ENCODE data around the gene SKOR1. TPM values are rescaled to one million over a fixed set of nuclear protein-coding genes. Genes with fewer than 3 reads are reported as not detected.

Gene SKOR1
- total and polyA plus RNA-seq, 3 donors from 2014 or later, result 1.1 to 2.2 (median 1.3) TPM

DNA sequence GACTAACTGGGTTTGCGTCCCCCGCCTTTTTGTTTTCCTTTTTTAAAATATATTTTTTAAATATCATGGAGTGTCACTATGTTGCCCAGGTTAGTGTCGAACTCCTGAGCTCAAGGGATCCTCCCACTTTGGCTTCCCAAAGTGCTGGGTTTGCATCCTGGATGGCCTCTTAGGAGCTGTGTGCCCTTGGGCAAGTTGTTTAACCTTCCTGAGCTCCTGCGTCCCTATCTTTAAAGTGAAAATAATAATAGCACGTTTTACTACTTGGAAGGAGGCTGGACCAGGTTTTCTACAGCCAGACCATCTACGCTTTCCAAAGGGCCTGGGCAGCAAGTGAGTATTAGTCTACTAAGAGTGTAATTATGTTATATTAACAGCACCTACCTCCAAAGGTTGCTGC is 58.7 kb downstream of the SKOR1 start:
- no peak for DNase-seq
- 43 to 54% methylated on average over 6 of the region's 6 CpGs for WGBS, 2 donors
- Histone ChIP-seq H3K4me1 (peaks cover 44% of the 10 kb centered on the region), H3K36me3 (ENCODE audit: low read depth, missing control alignments) (no peaks in the 10 kb centered on the region), H3K27ac (peak overlapping the region; percentile 66 to 92), H3K9me3 (no peaks in the 10 kb centered on the region), H3K4me3 (peak overlapping the region; percentile 39 to 56), H3K27me3 (no peaks in the 10 kb centered on the region)
- TF ChIP-seq POLR2A (IDR thresholded peaks at IDR 0.05), result no peak
- TF ChIP-seq, protein P1, sequence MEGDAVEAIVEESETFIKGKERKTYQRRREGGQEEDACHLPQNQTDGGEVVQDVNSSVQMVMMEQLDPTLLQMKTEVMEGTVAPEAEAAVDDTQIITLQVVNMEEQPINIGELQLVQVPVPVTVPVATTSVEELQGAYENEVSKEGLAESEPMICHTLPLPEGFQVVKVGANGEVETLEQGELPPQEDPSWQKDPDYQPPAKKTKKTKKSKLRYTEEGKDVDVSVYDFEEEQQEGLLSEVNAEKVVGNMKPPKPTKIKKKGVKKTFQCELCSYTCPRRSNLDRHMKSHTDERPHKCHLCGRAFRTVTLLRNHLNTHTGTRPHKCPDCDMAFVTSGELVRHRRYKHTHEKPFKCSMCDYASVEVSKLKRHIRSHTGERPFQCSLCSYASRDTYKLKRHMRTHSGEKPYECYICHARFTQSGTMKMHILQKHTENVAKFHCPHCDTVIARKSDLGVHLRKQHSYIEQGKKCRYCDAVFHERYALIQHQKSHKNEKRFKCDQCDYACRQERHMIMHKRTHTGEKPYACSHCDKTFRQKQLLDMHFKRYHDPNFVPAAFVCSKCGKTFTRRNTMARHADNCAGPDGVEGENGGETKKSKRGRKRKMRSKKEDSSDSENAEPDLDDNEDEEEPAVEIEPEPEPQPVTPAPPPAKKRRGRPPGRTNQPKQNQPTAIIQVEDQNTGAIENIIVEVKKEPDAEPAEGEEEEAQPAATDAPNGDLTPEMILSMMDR (IDR thresholded peaks at IDR 0.05), result no peak
- intact Hi-C loops (cut with DNase I; ENCODE audit: low total_unique reads), result no loop called here

Small RNAs within 50 kb of the gene (small RNA-seq; reads per million reads assigned to genes)
- gene RNU6-1, result 0 reads per million in 2 donors

Other genes with a start within 250 kb of the SKOR1 start
- not detected for gene RNU6-1, start 14.5 kb downstream of the SKOR1 start, total RNA-seq
- not detected for gene RNU6-1, start 14.5 kb downstream of the SKOR1 start, polyA plus RNA-seq (ENCODE audit: insufficient read depth, low read depth, low replicate concordance)
- gene PIAS1, start 228.8 kb downstream of the SKOR1 start, total RNA-seq, result 10 to 100 TPM; 60.5 to 87.6 TPM
- 57.2 TPM for gene PIAS1, start 228.8 kb downstream of the SKOR1 start, polyA plus RNA-seq (ENCODE audit: insufficient read depth, low read depth, low replicate concordance)